ENCODE results near the gene TAF11.

- no peak for TF ChIP-seq CTCF (IDR thresholded peaks at IDR 0.05; ENCODE audit: extremely low read depth in 1 of 2, insufficient read depth in 1 of 2, low read depth in 1 of 2, low read length in 2 of 2)
- TF ChIP-seq MAX (IDR thresholded peaks at IDR 0.05; ENCODE audit: insufficient read depth, insufficient read length): no peak
- TF ChIP-seq POLR2AphosphoS5 (IDR thresholded peaks at IDR 0.05; ENCODE audit: insufficient read depth, low read depth, low read length): no peak
- TF ChIP-seq POLR2A (IDR thresholded peaks at IDR 0.05; ENCODE audit: low read depth, low read length): no peak
- TF ChIP-seq JUN (IDR thresholded peaks at IDR 0.05; ENCODE audit: borderline replicate concordance, insufficient read depth, insufficient read length, low read depth): no peak
- no peak for TF ChIP-seq FOS (IDR thresholded peaks at IDR 0.05; ENCODE audit: borderline replicate concordance, insufficient read depth, low read length)
Measured at GRCh38 chr6:34928220-34928619, 40.4 kb upstream of the TAF11 start.

Measured in endothelial cell of umbilical vein (primary cell).